Stimulated activated CD8-positive, alpha-beta memory T cell treated with anti-CD3 and anti-CD28 coated beads, Interleukin-12 subunit alpha, Interleukin-12 subunit beta, amount 100 ng/mL, for 24 hours (primary cell): Measurements from ENCODE around the gene FAM114A1.

Experiments used
- DNase-seq: peaks from one replicate; pipeline ENCODE4 v3.0.0-alpha.2; 2020; ENCODE audit errors: extremely low read depth

Gene FAM114A1

DNA sequence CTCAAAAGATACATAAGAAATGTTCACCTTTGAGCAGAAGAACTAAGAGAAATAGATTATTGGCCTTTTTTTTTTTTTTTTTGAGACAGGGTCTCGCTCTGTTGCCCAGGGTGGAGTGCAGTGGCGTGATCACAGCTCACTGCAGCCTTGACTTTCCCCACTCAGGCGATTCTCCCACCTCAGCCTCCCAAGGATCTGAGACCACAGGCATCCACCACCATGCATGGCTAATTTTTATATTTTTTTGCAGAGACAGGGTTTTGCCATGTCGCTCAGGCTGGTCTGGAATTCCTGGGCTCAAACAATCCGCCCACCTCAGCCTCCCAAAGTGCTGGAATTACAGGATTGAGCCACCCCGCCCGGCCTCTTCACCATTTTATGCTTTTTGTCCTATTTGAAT, 8.1 kb upstream of the FAM114A1 start:
- no peak for DNase-seq

- no peak for DNase-seq
These were observed 6.7 kb upstream of the FAM114A1 start for GRCh38 chr4:38860788-38861424.

DNA sequence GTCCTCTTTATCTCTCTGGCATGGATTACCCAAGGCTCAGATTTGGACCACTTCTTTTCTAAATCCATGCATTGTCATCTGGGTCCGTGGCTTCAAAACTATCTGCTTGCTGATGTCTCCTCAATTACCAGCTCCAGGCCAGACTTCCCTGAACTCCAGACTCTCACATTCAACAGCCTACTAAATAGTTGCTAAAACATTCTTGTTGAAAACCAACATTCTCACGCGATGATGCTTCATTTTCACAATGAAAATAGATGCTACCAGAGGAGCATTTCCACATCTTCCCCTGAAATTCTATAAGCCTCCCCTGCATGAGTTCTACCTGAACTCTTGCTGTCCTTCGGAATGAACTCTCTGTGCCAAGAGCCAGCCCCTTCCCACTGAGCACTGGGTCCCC, 5.8 kb upstream of the FAM114A1 start:
- no peak for DNase-seq

DNA sequence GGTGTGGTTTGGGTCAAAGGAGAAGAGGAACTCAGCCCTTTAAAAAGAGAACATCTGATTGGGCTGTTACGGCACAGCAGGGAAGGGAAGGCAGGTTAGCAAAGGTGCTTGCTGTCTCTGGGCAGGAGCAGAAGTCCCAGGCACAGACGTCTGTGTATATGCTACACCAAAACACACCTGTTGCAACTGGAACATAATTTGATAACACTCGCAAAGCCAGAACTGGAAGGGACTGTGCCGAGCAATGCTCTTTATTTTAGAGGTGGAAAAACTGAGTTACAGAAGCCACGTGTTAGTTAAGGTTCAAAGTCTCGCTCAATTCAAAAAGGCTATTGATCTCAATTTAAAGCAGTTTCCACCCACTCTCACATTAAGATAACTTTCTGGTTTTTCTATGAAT, 2.2 kb upstream of the FAM114A1 start:
- no peak for DNase-seq

GRCh38 chr4:38866973-38867477, 581 bp upstream of the FAM114A1 start:
- DNase-seq = no peak

- no peak for DNase-seq
These were observed 704 bp downstream of the FAM114A1 start for GRCh38 chr4:38868059-38868960.

- no peak for DNase-seq
These were observed 1.9 kb downstream of the FAM114A1 start for GRCh38 chr4:38869511-38869910.

DNA sequence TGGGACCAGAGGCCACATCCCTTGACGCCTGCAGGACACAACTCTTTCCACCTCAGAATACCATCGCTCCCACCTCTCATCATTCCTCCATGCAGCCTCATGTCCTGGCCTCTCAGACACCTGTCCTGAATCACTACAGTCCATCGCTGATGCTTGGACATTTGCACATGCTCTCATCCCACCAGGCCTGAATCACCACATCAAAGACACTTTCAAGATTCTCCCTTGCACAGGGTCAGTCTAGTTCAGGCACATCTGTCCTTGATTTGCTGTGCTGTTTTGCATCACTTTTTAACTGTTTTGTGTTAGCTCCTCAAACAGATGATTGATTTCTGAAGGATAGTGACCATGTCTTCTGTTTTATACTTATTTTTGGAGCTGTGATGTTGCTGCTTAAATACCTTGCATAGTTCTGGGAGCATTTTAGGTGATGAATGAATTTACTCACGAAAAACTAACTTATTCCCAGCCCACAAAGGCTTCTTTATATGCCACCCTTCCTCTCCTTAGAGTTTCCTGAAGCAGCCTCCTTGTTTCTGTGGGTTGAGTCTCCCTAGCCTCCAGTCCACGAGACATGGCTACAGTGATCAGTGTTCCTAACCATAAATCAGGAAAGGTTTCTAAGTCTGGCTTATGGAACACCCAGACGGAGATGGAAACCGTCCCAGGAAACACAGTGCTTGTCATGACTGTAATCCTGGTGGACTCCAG, 2.6 kb downstream of the FAM114A1 start:
- DNase-seq = no peak

GRCh38 chr4:38871593-38871992, 4.0 kb downstream of the FAM114A1 start:
- DNase-seq = no peak

- DNase-seq = no peak
These were observed 5.0 kb downstream of the FAM114A1 start for GRCh38 chr4:38872620-38873019.

- no peak for DNase-seq
These were observed 5.8 kb downstream of the FAM114A1 start for GRCh38 chr4:38873290-38873944.

- DNase-seq = no peak
These were observed 9.0 kb downstream of the FAM114A1 start for GRCh38 chr4:38876636-38877035.

DNA sequence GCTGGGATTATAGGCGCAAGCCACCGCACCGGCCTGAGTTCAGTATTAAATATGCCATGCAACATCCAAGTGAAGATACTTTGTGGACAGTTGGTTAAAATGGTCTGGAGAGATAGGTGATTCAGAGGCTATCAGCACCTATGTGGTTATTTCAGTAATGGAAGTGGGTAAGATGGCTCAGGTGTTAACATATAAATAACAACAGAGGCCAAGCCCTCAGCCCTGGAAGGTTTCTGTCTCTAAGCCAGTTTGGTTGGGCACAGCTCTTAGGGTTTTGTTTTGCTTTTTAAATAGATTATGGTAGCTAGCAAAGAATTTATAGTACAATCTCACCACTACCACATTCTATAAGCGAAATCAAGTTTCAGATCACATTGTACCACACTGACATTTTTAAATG, 16.6 kb downstream of the FAM114A1 start:
- DNase-seq = no peak

- no peak for DNase-seq
These were observed 21.5 kb downstream of the FAM114A1 start for GRCh38 chr4:38889143-38889542.

DNA sequence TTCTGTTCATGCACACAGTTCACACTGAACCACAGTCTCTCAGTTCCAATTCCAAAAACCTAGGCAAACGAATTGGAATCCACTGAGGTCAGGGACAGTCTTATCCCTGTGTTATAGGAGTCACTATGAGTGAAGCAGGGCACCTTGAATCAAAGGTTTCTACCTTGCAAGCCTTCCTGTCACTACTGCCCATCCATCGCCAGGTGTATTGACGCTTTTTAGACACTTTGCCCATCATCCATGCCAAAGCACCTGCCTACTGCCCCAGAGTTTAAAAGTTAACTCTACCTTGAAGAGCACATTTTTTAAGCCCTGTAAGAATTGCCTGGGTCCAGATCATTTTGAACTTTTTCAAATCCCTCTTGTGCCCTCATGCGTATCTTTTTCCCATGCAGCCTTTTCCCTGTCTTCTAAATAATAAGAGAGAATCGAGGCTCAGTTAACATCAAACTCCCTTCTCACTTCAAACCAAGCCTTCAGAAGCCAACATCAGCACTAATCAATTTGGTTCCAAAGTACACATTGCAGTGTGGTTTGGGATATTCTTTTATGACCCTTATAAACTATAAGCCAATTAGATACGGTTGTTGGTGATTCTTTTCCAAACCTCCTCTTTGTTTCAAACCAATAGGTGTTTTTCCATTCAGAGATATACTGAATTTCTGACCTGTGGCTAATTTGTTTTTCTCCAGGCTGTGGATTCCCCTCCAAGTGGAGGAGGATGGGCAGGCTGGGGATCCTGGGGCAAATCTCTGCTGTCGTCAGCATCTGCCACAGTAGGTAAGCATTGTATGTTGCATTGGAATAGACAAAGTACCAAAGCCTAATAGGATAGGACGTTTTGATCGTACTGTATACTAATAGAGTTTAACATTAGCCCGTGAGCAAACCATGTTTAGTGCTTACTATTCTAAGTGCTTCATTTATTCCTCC, 23.7 kb downstream of the FAM114A1 start:
- DNase-seq = no peak

GRCh38 chr4:38894322-38894982, 26.8 kb downstream of the FAM114A1 start:
- DNase-seq = no peak

GRCh38 chr4:38896940-38897339, 29.3 kb downstream of the FAM114A1 start:
- DNase-seq = no peak

DNA sequence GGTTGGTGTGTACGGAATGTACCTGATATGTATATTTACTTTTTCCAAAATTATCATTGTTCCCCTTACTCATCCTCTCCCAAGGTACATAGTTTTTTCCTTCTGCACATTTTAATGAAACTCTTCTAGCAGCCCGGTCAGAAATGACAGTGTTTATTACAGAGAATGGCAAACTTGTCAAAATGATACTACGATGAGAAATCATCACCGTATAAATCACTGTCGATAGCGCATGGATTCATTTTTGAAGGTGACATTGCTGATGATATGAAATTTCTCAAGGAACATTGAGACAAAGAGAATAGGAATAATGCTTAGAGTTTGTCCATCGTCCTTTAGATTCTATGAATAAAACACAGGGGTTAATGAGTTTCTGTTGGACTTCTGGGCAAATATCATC, 30.6 kb downstream of the FAM114A1 start:
- no peak for DNase-seq

GRCh38 chr4:38902221-38902620, 34.6 kb downstream of the FAM114A1 start:
- no peak for DNase-seq

- no peak for DNase-seq
These were observed 35.1 kb downstream of the FAM114A1 start for GRCh38 chr4:38902695-38903094.
